Mucosa of stomach (tissue), 1 donor: ENCODE results near the gene PNPLA8.

ENCODE experiments used
- H3K27me3 ChIP-seq: one replicate; pipeline ENCODE4 v1.7.0; 2013; ENCODE audit warnings: mild to moderate bottlenecking, low read length; ENCODE audit not compliant: control insufficient read depth, insufficient read depth
- H3K36me3 ChIP-seq: one replicate; pipeline ENCODE4 v1.7.0; 2013; ENCODE audit warnings: low read length; ENCODE audit not compliant: control insufficient read depth, insufficient read depth
- H3K4me1 ChIP-seq: one replicate; pipeline ENCODE4 v1.7.0; 2013; ENCODE audit warnings: mild to moderate bottlenecking, low read length; ENCODE audit not compliant: control insufficient read depth, insufficient read depth
- H3K4me3 ChIP-seq: one replicate; pipeline ENCODE4 v1.7.0; 2013; ENCODE audit warnings: low read length
- H3K9ac ChIP-seq: one replicate; pipeline ENCODE4 v1.7.0; 2013; ENCODE audit warnings: mild to moderate bottlenecking, low read length, moderate library complexity
- H3K9me3 ChIP-seq: one replicate; pipeline ENCODE4 v1.7.0; 2013; ENCODE audit warnings: mild to moderate bottlenecking, low read length, moderate library complexity; ENCODE audit not compliant: control insufficient read depth
- donor health status: Pancreatic carcinoma.

The PNPLA8 gene, protein sequence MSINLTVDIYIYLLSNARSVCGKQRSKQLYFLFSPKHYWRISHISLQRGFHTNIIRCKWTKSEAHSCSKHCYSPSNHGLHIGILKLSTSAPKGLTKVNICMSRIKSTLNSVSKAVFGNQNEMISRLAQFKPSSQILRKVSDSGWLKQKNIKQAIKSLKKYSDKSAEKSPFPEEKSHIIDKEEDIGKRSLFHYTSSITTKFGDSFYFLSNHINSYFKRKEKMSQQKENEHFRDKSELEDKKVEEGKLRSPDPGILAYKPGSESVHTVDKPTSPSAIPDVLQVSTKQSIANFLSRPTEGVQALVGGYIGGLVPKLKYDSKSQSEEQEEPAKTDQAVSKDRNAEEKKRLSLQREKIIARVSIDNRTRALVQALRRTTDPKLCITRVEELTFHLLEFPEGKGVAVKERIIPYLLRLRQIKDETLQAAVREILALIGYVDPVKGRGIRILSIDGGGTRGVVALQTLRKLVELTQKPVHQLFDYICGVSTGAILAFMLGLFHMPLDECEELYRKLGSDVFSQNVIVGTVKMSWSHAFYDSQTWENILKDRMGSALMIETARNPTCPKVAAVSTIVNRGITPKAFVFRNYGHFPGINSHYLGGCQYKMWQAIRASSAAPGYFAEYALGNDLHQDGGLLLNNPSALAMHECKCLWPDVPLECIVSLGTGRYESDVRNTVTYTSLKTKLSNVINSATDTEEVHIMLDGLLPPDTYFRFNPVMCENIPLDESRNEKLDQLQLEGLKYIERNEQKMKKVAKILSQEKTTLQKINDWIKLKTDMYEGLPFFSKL

DNA sequence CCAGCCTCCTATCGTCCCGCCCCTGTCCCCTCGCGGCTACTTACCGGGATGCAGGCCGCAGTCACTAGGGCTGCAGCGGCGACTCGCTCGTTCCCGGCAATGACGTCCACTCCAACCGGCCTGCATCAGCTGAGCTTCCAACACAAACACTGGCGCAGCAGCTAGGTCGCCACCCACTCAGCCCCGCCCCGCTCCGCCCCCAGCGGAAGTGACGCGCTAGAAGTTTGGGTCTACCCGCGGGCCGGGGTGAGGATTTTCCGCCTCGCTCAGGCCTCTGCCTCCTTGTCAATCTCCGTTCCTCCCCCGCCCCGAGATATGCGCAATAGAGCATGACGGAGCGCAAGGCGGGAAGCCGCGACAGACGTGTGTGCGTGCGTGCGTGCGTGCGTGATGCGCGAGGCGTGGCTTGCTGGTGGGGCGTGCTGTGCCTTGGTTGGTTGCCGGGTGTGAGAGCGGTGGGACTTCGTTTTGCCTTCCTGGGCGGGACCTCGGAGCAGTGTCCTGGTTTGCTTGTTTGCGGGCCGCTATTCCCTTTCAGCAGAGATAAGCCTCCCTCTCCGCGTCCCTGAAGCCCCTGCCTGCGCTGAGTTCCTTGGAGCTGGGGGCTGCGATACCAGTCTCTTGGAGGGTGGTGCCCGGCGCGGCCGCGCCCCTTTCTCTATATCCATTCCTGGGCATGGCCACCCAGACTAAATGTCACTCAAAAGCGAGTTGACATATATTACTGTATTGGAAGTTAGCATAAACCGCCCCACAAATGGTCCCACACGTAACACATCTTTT is at the start of gene PNPLA8:
Gene PNPLA8, minus strand, starts transcription at position 151 of the 783 bp plus-strand sequence. CDS start 10,644 bp downstream, outside the sequence.
- Histone ChIP-seq H3K27me3 (no peaks in the 10 kb centered on the region), H3K36me3 (no peaks in the 10 kb centered on the region), H3K4me1 (peaks cover 25% of the 10 kb centered on the region), H3K9ac (peak within 1 kb of the TSS; percentile 86), H3K4me3 (peak within 1 kb of the TSS; percentile 75), H3K9me3 (no peaks in the 10 kb centered on the region)

DNA sequence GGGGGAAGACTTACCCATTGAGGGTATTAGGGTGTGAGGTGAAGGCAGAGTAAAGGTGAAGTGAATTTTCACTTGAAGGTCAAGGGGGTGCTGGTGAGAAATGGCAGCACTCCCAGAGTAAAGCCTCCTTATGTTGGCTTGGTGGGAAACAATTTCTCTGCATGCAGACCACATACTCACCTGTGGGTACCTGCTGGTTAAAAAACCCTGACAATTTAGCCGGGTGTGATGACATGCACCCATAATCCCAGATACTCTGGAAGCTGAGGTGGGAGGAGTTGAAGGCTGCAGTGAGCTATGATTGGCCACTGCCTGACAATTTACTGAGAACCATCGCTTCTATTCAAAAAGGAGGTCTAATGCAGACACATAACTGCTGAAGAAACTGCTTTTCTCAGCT is 49.2 kb upstream of the PNPLA8 start:
- peaks cover 3% of the 10 kb centered on the region for H3K36me3 ChIP-seq
- no peaks in the 10 kb centered on the region for H3K9me3 ChIP-seq
- no peak overlapping the region for H3K9ac ChIP-seq
- no peaks in the 10 kb centered on the region for H3K4me1 ChIP-seq
- H3K27me3 ChIP-seq = no peaks in the 10 kb centered on the region
- H3K4me3 ChIP-seq = no peak overlapping the region

DNA sequence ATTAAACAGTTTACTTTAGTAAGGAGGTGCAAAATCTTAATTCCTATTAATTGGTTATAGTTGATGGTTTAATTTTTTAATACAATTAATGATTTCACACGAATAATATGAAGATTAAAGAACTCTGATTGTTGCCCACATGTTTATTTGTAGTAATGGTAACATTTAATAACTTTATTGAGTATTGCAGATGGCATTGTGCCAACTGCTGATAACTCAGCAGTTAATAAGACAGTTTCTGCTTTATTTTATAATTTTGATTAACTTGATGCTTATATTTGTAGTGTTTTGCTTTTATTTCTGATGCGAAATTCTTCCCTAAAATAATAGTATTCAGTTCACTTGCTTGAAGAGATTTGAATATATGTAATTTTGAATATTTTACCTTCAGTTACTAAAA is 46.5 kb upstream of the PNPLA8 start:
- Histone ChIP-seq H3K4me1 (peaks cover 7% of the 10 kb centered on the region), H3K9me3 (no peaks in the 10 kb centered on the region), H3K36me3 (no peaks in the 10 kb centered on the region), H3K9ac (no peak overlapping the region), H3K4me3 (no peak overlapping the region), H3K27me3 (no peaks in the 10 kb centered on the region)

DNA sequence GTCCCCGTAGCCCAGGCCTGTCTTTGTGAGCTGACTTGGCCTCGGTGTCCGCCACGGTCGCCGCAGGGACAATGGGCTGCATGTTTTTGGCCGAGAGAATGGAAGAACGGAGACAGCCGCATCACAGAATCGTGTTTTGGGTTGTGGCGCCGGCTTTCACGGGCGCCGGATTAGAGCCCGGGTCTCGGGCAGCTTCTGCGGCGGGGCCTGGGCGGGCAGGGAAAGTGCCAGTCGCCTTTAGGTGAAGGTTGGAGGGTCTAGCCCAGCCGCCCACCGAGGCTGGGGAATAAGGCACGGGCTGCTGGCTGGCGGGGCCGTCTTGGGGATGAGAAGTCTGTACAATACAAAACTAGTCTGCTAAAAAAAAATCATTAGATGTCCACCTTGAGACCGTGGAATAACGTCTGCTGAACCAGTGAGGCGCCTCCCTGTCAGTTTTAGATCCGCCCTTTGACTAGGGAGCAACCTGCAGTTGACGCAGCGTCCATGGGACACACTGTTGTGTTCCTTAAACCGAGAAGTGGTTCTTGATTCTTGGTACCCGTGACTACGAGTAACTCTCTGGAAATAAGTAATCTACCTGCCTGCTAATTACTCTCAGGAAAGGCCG is 44.3 kb upstream of the PNPLA8 start:
- Histone ChIP-seq H3K4me3 (peak overlapping the region; percentile 57), H3K9ac (peak overlapping the region; percentile 78), H3K4me1 (peaks cover 7% of the 10 kb centered on the region), H3K27me3 (no peaks in the 10 kb centered on the region), H3K36me3 (no peaks in the 10 kb centered on the region), H3K9me3 (no peaks in the 10 kb centered on the region)

DNA sequence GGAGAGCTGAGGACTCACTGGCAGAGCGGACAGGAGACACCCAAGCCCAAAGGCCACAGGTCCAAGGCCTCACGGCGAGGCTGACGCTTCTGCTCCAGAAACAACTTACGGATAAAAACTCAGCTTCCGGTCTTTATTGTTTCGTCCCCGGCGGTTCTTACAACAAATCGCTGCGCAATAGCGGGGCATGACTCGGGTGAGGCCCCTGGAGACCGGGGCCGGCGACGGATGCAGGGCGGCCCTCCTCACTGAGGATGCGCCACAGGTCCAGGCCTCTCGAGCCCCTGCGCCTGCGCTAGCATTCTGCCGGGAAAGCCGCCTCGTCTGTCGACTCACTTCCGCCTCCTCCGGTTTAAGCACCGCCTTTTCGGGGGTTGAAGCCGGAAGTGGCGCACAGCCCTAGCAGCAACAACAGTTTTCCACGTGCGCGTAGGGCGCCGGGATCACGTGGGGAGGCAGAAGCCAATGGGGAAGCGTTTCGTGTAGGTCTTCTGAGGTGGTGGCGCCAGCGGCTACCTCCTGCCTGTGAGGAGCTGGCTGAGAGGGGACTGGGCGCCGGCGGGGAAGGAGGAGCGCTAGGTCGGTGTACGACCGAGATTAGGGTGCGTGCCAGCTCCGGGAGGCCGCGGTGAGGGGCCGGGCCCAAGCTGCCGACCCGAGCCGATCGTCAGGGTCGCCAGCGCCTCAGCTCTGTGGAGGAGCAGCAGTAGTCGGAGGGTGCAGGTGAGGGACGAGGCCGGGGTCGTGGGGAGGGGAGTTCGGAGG is 43.6 kb upstream of the PNPLA8 start, which contains the start of the genes DNAJB9 and THAP5:
Gene DNAJB9, plus strand, starts transcription at position 494 of the 765 bp plus-strand sequence. CDS start 1,853 bp downstream, outside the sequence.
Gene THAP5, minus strand, starts transcription at position 326 of the 765 bp plus-strand sequence. Its CDS starts 137 bp downstream, at position 189.
- Histone ChIP-seq H3K27me3 (no peaks in the 10 kb centered on the region), H3K9ac (peak within 1 kb of the TSS; percentile 97), H3K4me1 (peaks cover 7% of the 10 kb centered on the region), H3K9me3 (no peaks in the 10 kb centered on the region), H3K36me3 (no peaks in the 10 kb centered on the region), H3K4me3 (peak within 1 kb of the TSS; percentile 57)

DNA sequence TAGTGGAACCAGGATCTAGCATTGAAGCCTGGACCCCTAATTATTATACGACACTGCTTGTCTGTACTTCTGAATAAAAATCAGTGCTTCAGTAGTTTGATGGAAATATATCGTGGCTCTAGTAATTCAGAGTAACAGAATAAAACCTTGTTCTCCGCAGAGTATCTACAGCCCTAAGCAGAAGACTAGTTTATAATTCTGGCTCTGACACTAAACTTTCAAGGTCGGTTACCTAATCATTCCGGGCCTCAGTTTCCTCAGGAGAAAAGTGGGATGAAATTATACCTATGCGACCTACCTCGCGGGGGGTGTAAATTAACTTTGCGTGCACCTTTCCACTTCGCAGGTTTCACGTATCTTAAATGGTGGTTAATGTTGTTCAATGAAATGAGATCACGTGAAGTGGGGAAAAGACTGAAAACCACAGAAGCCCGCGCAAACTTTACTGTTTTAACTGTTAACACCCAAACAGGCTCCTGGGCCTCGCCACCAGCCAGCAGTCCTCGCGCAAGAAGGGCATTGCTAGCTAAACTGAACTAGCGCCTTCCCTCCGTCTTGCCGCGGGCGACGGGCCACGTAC is 43.0 kb upstream of the PNPLA8 start:
- Histone ChIP-seq H3K27me3 (no peaks in the 10 kb centered on the region), H3K4me1 (peaks cover 7% of the 10 kb centered on the region), H3K9me3 (no peaks in the 10 kb centered on the region), H3K36me3 (no peaks in the 10 kb centered on the region), H3K4me3 (peak overlapping the region; percentile 57), H3K9ac (peak overlapping the region; percentile 97)

DNA sequence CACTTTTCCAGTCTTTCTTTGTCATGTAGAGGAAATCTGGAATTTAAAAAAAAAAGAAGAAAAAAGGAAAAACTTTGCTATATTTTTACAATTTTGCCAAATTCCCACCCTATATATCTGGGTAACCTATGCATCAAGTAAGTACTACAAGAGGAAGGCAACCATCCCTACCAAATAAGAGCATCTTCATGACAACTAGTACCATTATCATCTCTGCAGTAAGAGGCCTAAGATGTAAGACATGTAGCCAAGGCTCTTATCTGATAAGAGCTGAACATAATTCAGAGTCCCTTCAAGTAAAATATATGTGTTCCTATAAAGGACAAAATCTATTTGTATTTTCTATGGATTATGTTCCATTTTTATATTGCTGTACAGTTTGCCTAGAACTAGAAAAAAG is 40.1 kb upstream of the PNPLA8 start:
- H3K4me3 ChIP-seq = no peak overlapping the region
- no peaks in the 10 kb centered on the region for H3K9me3 ChIP-seq
- no peaks in the 10 kb centered on the region for H3K27me3 ChIP-seq
- H3K9ac ChIP-seq = no peak overlapping the region
- H3K36me3 ChIP-seq = no peaks in the 10 kb centered on the region
- peaks cover 7% of the 10 kb centered on the region for H3K4me1 ChIP-seq

DNA sequence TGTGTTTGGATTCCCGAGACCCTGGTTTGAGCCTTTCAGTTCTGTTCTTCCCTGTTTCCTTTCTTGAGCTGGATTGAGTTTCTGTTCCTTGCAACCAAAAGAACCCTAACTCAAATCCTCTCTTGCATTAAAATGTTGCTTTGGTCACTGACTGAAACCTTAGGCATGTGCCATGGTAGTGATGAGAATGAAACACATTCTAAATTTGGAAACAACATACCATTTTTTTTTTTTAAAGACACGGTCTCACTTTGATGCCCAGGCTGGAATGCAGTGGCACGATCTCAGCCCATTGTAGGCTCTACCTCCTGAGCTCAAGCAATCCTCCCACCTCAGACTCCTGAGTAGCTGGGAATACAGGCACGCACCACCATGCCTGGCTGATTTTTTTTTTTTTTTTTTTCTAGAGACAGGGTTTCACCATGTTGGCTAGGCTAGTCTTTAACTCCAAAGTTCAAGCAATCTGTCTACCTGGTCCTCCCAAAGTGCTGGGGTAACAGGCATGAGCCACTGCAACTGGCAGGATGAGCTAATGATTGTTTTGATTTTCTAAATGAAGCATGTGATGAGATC is 35.2 kb upstream of the PNPLA8 start:
- no peaks in the 10 kb centered on the region for H3K27me3 ChIP-seq
- H3K4me1 ChIP-seq = no peaks in the 10 kb centered on the region
- H3K36me3 ChIP-seq = no peaks in the 10 kb centered on the region
- H3K9ac ChIP-seq = no peak overlapping the region
- H3K4me3 ChIP-seq = no peak overlapping the region
- H3K9me3 ChIP-seq = no peaks in the 10 kb centered on the region

DNA sequence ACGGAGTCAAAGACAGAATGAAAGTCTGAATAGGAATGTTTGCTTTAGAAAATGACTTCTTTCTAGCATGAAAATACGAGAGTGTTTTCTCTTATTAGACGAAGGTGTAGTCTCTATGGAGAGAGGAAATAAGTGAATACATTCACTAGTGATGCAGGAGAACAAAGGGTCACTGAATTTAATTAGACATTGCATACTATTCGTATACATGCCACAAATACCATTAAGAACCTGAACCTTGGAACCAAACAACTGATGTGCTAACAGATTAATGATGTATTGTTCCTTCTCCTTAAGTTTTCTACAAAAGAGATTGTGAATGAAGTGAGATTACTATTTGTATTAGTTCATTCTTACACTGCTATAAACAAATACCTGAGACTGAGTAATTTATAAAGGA is 33.3 kb upstream of the PNPLA8 start:
- no peak overlapping the region for H3K9ac ChIP-seq
- no peaks in the 10 kb centered on the region for H3K9me3 ChIP-seq

DNA sequence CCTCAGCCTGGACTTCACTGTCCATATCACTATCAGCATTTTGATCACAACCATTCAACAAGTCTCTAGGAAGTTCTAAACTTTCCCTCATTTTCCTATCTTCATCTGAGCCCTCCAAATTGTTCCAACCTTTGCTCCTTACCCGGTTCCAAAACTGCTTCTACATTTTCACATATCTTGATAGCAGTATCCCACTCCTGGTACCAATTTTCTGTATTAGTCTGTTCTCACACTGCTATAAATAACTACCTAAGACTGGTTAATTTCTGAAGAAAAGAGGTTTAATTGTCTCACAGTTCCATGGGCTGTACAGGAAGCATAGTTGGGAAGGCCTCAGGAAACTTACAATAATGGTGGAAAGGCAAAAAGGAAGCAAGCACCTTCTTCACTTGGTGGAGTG is 31.7 kb upstream of the PNPLA8 start:
- Histone ChIP-seq H3K4me1 (no peaks in the 10 kb centered on the region), H3K27me3 (no peaks in the 10 kb centered on the region), H3K36me3 (no peaks in the 10 kb centered on the region), H3K9ac (no peak overlapping the region), H3K4me3 (no peak overlapping the region), H3K9me3 (no peaks in the 10 kb centered on the region)

More for the DNA sequence above, 33.3 kb upstream of the PNPLA8 start:
- no peaks in the 10 kb centered on the region for H3K4me1 ChIP-seq
- H3K27me3 ChIP-seq = no peaks in the 10 kb centered on the region
- H3K36me3 ChIP-seq = no peaks in the 10 kb centered on the region
- H3K4me3 ChIP-seq = no peak overlapping the region
